ENCODE data around the gene MAMDC2. TPM values are rescaled to one million over a fixed set of nuclear protein-coding genes. Genes with fewer than 3 reads are reported as not detected.
"Not testable (repeated sequence)": the region's sequence is repeated elsewhere in the genome, so short reads cannot be mapped to it uniquely, and the experiment has no call there.

The MAMDC2 gene
- total and polyA plus RNA-seq, 8 donors = 6.1 to 23.6 (median 7.6) TPM

- H3K27ac ChIP-seq = no peak overlapping the region
- intact Hi-C loops (cut with DNase I) = no loop called here
Observed at GRCh38 chr9:70228118-70228517, 184.5 kb downstream of the MAMDC2 start.

GRCh38 chr9:70228611-70229010 lies 185.0 kb downstream of the MAMDC2 start:
- no peak for ATAC-seq
- Histone ChIP-seq H3K4me1 (no peaks in the 10 kb centered on the region), H3K9me3 (no peaks in the 10 kb centered on the region), H3K27ac (no peak overlapping the region), H3K4me3 (no peak overlapping the region), H3K36me3 (no peaks in the 10 kb centered on the region), H3K27me3 (no peaks in the 10 kb centered on the region)
- no peak for TF ChIP-seq CTCF (IDR thresholded peaks at IDR 0.05)
- DNase-seq = no peak
- intact Hi-C loops (cut with DNase I) = no loop called here

More at GRCh38 chr9:70228118-70228517, 184.5 kb downstream of the MAMDC2 start:
- no peak for TF ChIP-seq CTCF (IDR thresholded peaks at IDR 0.05)
- Histone ChIP-seq H3K4me1 (no peaks in the 10 kb centered on the region), H3K27me3 (no peaks in the 10 kb centered on the region), H3K4me3 (no peak overlapping the region), H3K9me3 (no peaks in the 10 kb centered on the region), H3K36me3 (no peaks in the 10 kb centered on the region)
- ATAC-seq (no peak), DNase-seq (no peak)

DNA sequence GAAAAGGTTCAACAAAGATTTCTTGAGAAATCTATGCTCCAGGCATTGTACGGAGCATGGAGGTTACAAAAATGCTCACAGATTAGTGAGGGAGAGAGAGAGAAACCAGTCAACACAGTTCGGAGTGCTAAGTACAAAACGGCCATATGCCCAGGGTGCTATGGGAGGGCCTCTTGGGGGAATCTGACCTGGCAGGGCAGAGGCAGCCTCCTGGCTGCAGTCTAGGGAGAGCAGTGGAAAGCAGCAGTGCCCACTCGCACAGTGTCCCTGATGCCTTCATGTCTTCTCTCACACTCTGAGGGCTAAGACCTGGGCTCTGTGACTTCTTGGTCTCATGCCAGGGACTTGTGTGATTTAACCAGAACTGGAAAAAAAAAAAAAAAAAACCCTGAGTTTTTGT lies 185.4 kb downstream of the MAMDC2 start:
- no peak overlapping the region for H3K4me3 ChIP-seq
- H3K27me3 ChIP-seq = no peaks in the 10 kb centered on the region
- H3K27ac ChIP-seq = no peak overlapping the region
- DNase-seq (peak in 1 of 4 donors; percentile 25), ATAC-seq (no peak)
- no peaks in the 10 kb centered on the region for H3K9me3 ChIP-seq
- no peaks in the 10 kb centered on the region for H3K4me1 ChIP-seq
- TF ChIP-seq CTCF (IDR thresholded peaks at IDR 0.05) = no peak
- intact Hi-C loops (cut with DNase I) = no loop called here
- no peaks in the 10 kb centered on the region for H3K36me3 ChIP-seq

- H3K9me3 ChIP-seq = no peaks in the 10 kb centered on the region
- H3K4me3 ChIP-seq = no peak overlapping the region
- no peak for TF ChIP-seq CTCF (IDR thresholded peaks at IDR 0.05)
- H3K4me1 ChIP-seq = no peaks in the 10 kb centered on the region
- no peak overlapping the region for H3K27ac ChIP-seq
- no peaks in the 10 kb centered on the region for H3K36me3 ChIP-seq
- ATAC-seq = no peak
- intact Hi-C loops (cut with DNase I) = no loop called here
- DNase-seq = peak in 1 of 4 donors; percentile 15
- no peaks in the 10 kb centered on the region for H3K27me3 ChIP-seq
Observed at GRCh38 chr9:70229579-70229978, 185.9 kb downstream of the MAMDC2 start.

- Histone ChIP-seq H3K4me3 (no peak overlapping the region), H3K27me3 (no peaks in the 10 kb centered on the region), H3K9me3 (no peaks in the 10 kb centered on the region), H3K27ac (no peak overlapping the region), H3K4me1 (no peaks in the 10 kb centered on the region), H3K36me3 (no peaks in the 10 kb centered on the region)
- ATAC-seq (no peak), DNase-seq (no peak)
- intact Hi-C loops (cut with DNase I) = no loop called here
- TF ChIP-seq CTCF (IDR thresholded peaks at IDR 0.05) = no peak
Observed at GRCh38 chr9:70232476-70232875, 188.8 kb downstream of the MAMDC2 start.

DNA sequence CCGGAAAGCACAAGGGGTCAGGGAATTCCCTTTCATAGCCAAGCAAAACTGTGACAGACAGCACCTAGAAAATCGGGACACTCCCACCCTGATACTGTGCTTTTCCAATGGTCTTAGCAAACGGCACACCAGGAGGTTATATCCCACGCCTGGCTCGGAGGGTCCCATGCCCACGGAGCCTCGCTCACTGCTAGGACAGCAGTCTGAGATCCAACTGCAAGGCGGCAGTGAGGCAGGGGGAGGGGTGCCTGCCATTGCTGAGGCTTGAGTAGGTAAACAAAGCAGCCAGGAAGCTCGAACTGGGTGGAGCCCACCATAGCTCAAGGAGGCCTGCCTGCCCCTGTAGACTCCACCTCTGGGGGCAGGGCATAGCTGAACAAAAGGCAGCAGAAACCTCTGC lies 190.6 kb downstream of the MAMDC2 start:
- H3K36me3 ChIP-seq; H3K27me3 ChIP-seq; intact Hi-C loops (cut with DNase I); H3K27ac ChIP-seq; DNase-seq; H3K9me3 ChIP-seq; ATAC-seq; H3K4me3 ChIP-seq; H3K4me1 ChIP-seq: not testable (repeated sequence)

DNA sequence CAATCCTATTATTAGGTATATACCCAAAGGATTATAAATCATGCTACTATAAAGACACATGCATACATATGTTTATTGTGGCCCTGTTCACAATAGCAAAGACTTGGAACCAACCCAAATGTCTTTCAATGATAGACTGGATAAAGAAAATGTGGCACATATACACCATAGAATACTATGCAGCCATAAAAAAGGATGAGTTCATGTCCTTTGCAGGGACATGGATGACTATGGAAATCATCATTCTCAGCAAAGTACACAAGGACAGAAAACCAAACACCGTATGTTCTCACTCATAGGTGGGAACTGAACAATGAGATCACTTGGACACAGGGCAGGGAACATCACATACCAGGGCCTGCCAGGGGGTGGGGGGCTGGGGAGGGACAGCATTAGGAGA lies 202.3 kb downstream of the MAMDC2 start:
- DNase-seq; H3K4me3 ChIP-seq; ATAC-seq; H3K36me3 ChIP-seq; H3K4me1 ChIP-seq; H3K27ac ChIP-seq; H3K9me3 ChIP-seq; intact Hi-C loops (cut with DNase I); H3K27me3 ChIP-seq: not testable (repeated sequence)

Data from left lung (tissue), 10 donors.